K562 (cell line): ENCODE results near the gene MDM4. TPM values are rescaled to one million over a fixed set of nuclear protein-coding genes. Genes with fewer than 3 reads are reported as not detected.

ENCODE experiments used
- ATAC-seq: fragments of 200-7000 bp; cut with Tn5 transposase; 3 replicates; pipeline ENCODE4 v1.9.1; 2020; ENCODE audit warnings: moderate library complexity
- BruUV-seq: library from RNA; stranded (reverse); fragments of 400-500 nt; replicated peaks from 2 replicates; lab custom pipeline; 2021; lab: Mats Ljungman, UMichigan
- CTCF ChIA-PET: fragments of 300-600 bp; formaldehyde crosslinking; extraction: SDS; loops from one replicate; lab custom pipeline; 2021; ENCODE audit warnings: low intra/inter-chr PET ratio; lab: Yijun Ruan, JAX
- POLR2A ChIA-PET: fragments of 300-600, 350-650 bp; sonication (Branson Sonifier 250); formaldehyde crosslinking; extraction: SDS; loops from one replicate; lab custom pipeline; 2021; ENCODE audit warnings: antibody characterized with exemption, inconsistent platforms; lab: Yijun Ruan, JAX
- DNase-seq, 4 experiments: peaks; one replicate each; pipeline versions ENCODE4 v3.0.0 to v3.0.0-alpha.2; 2011 to 2018; ENCODE audit warnings: low spot score in 3 of 4, mixed read lengths in 3 of 4; ENCODE audit errors: extremely low read depth in 1 of 4
- FAIRE-seq: peaks from 2 replicates; lab custom pipeline; 2011; peaks lifted over from hg19 to GRCh38; lab: Jason Lieb, UNC
- H2AFZ ChIP-seq: 2 replicates; pipeline ENCODE4 v1.6.0; 2011; ENCODE audit warnings: low read depth, low read length, control low read depth, inconsistent platforms
- H3K27ac ChIP-seq: fragments of 200-600 bp; 3 replicates; pipeline ENCODE4 v1.8.0; 2011; ENCODE audit warnings: low read depth, mild to moderate bottlenecking, control low read depth, inconsistent platforms, low read length, moderate library complexity, mixed read lengths; ENCODE audit errors: extremely low read depth
- H3K27me3 ChIP-seq, 2 experiments: fragments of 300-600 bp in 1 of 2; 2 replicates in 1 of 2; 3 replicates in 1 of 2; pipeline versions ENCODE4 v1.6.0 to v1.8.0; 2011; ENCODE audit warnings: inconsistent platforms in 2 of 2, low read length in 2 of 2, mild to moderate bottlenecking in 1 of 2, mixed read lengths in 1 of 2, moderate library complexity in 1 of 2; ENCODE audit not compliant: control insufficient read depth in 2 of 2, insufficient read depth in 2 of 2
- H3K36me3 ChIP-seq: fragments of 300-600 bp; 3 replicates; pipeline ENCODE4 v1.8.0; 2011; ENCODE audit warnings: mild to moderate bottlenecking, low read length, inconsistent platforms; ENCODE audit not compliant: control insufficient read depth, insufficient read depth
- H3K4me1 ChIP-seq, 2 experiments: fragments of 200-600 bp in 1 of 2; replicated peaks in 1 of 2; 2 replicates in 1 of 2; 3 replicates in 1 of 2; pipeline versions ENCODE4 v1.5.1 to v1.8.0; 2011; ENCODE audit warnings: inconsistent platforms in 2 of 2, low read length in 2 of 2, mild to moderate bottlenecking in 1 of 2, mixed read lengths in 1 of 2, moderate library complexity in 1 of 2; ENCODE audit not compliant: control insufficient read depth in 2 of 2, insufficient read depth in 2 of 2
- H3K4me2 ChIP-seq: 2 replicates; pipeline ENCODE4 v1.6.1; 2011; ENCODE audit warnings: low read length, control low read depth, inconsistent platforms, mixed read lengths; ENCODE audit not compliant: insufficient read depth
- H3K4me3 ChIP-seq: fragments of 200-600 bp; sonication (generic), shearing (Covaris generic); 2 replicates; pipeline ENCODE4 v1.5.1; 2016; ENCODE audit warnings: control low read depth, inconsistent platforms
- H3K79me2 ChIP-seq: fragments of 200-600 bp; 3 replicates; pipeline ENCODE4 v1.8.0; 2011; ENCODE audit warnings: low read length, inconsistent platforms; ENCODE audit not compliant: control insufficient read depth, insufficient read depth
- H3K9ac ChIP-seq, 2 experiments: 2 replicates each; pipeline versions ENCODE4 v1.6.0 to v1.6.1; 2011; ENCODE audit warnings: low read depth in 2 of 2, low read length in 2 of 2, control low read depth in 1 of 2, inconsistent platforms in 1 of 2, mild to moderate bottlenecking in 1 of 2, mixed read lengths in 1 of 2; ENCODE audit not compliant: insufficient read depth in 1 of 2
- H3K9me1 ChIP-seq: one replicate; pipeline ENCODE4 v1.6.0; 2011; ENCODE audit warnings: inconsistent platforms, mild to moderate bottlenecking, low read length, moderate library complexity; ENCODE audit not compliant: control insufficient read depth, insufficient read depth
- H3K9me3 ChIP-seq: replicated peaks from 2 replicates; pipeline ENCODE4 v1.5.1; 2011; ENCODE audit warnings: low read depth, low read length, inconsistent platforms; ENCODE audit not compliant: control insufficient read depth, insufficient read depth
- H4K20me1 ChIP-seq: replicated peaks from 2 replicates; pipeline ENCODE4 v1.6.1; 2011; ENCODE audit warnings: low read length, inconsistent platforms, mixed read lengths; ENCODE audit not compliant: control insufficient read depth, insufficient read depth
- ETV1 ChIP-seq: fragments of 450-650 bp; conservative IDR thresholded peaks from 2 replicates; pipeline ENCODE4 v1.6.1; 2016; ENCODE audit warnings: missing genetic modification characterization, control low read depth, low read depth, missing compliant biosample characterization
- KDM4B ChIP-seq, 2 experiments: fragments of 450-650 bp in 1 of 2; sonication (generic) in 1 of 2; IDR thresholded peaks; 2 replicates each; pipeline ENCODE4 v1.6.1; 2016 to 2017; ENCODE audit warnings: borderline replicate concordance in 2 of 2, antibody characterized with exemption in 1 of 2, low read depth in 1 of 2, mild to moderate bottlenecking in 1 of 2
- PRPF4 ChIP-seq: fragments of 200-400 bp; formaldehyde crosslinking; IDR thresholded peaks from one replicate; pipeline ENCODE4 v1.6.1; 2017; ENCODE audit warnings: low read length, low read depth, mild to moderate bottlenecking; ENCODE audit not compliant: insufficient read depth, poor library complexity, severe bottlenecking
- RAD21 ChIP-seq, 2 experiments: fragments of 250-450 bp in 1 of 2; fragments of 450-650 bp in 1 of 2; sonication (Bioruptor Pico) in 1 of 2; formaldehyde crosslinking in 1 of 2; IDR thresholded peaks in 1 of 2; conservative IDR thresholded peaks in 1 of 2; 2 replicates each; pipeline versions ENCODE4 v1.4.0 to v1.8.0; 2020 to 2022; ENCODE audit warnings: mild to moderate bottlenecking in 2 of 2, moderate library complexity in 1 of 2
- WGBS: fragments of 100-300 bp; shearing (Covaris generic); methylation state at CpG from one replicate; pipeline ENCODE4 v1.1.6; 2016; ENCODE audit warnings: low coverage, mixed read lengths; ENCODE audit not compliant: insufficient coverage; ENCODE audit errors: missing lambda C conversion rate; 5-methylcytosine and 5-hydroxymethylcytosine counted together
- in situ Hi-C: fragments of 300-500 bp; cut with MboI; formaldehyde crosslinking; loops from 4 replicates; pipeline ENCODE4 v1.15.0; 2018; ENCODE audit warnings: inconsistent platforms, mixed read lengths
- intact Hi-C: fragments of 100-400 bp; cut with micrococcal nuclease; formaldehyde crosslinking; loops from 2 replicates; pipeline ENCODE4 v1.14.2; 2022
- polyA plus RNA-seq, 8 experiments: library from polyadenylated mRNA; depleted of rRNA in 4 of 8; stranded (reverse) in 5 of 8; unstranded in 3 of 8; fragments of >200 nt; fragmentation: Nextera tagmentation in 2 of 8; fragmentation: Illumina TruSeq in 1 of 8; extraction: Ambion mirVana in 2 of 8; extraction: Trizol in 1 of 8; gene quantifications; 2 replicates each; pipeline versions ENCODE4 v1.2.1 to v1.2.3, GENCODE V29; 2011 to 2014; ENCODE audit warnings: inconsistent platforms in 1 of 8, missing spikeins in 1 of 8
- total RNA-seq, 7 experiments: library from RNA; depleted of rRNA in 6 of 7; stranded (reverse); fragments of >200 nt in 6 of 7; fragmentation: Illumina TruSeq in 2 of 7; extraction: Trizol in 2 of 7; gene quantifications; 2 replicates each; pipeline versions ENCODE4 v1.2.1 to v1.2.3, GENCODE V29; 2011 to 2021; ENCODE audit warnings: low replicate concordance in 1 of 7
- TF ChIP-seq, protein P1 (sequence below), 3 experiments: fragments of 200-800 bp in 1 of 3; sonication (Bioruptor generic) in 1 of 3; sonication (generic) in 1 of 3; formaldehyde crosslinking in 1 of 3; IDR thresholded peaks; 2 replicates each; pipeline versions ENCODE4 v1.6.1 to v1.8.0; 2016 to 2022; ENCODE audit warnings: mild to moderate bottlenecking in 2 of 3, missing compliant biosample characterization in 2 of 3, missing genetic modification characterization in 2 of 3, missing genetic modification reagents in 1 of 3
- TF ChIP-seq, protein P2 (sequence below): fragments of 450-650 bp; IDR thresholded peaks from 2 replicates; pipeline ENCODE4 v1.6.1; 2017; ENCODE audit warnings: antibody characterized with exemption, mild to moderate bottlenecking
- TF ChIP-seq, protein P3 (sequence below): fragments of 250-450 bp; sonication (Bioruptor Pico); IDR thresholded peaks from 2 replicates; pipeline ENCODE4 v1.8.0; 2021; ENCODE audit warnings: moderate library complexity, mild to moderate bottlenecking, inconsistent platforms
- TF ChIP-seq, protein P4 (sequence below): fragments of 450-650 bp; formaldehyde crosslinking; IDR thresholded peaks from 2 replicates; pipeline ENCODE4 v1.4.0; 2022; ENCODE audit warnings: missing genetic modification characterization

Gene MDM4
- total and polyA plus RNA-seq, 9 of the 15 experiments (the other 6 are each of a cell fraction or from before 2014, with no cell fraction given): 3.3 to 61.7 (median 21.2) TPM

DNA sequence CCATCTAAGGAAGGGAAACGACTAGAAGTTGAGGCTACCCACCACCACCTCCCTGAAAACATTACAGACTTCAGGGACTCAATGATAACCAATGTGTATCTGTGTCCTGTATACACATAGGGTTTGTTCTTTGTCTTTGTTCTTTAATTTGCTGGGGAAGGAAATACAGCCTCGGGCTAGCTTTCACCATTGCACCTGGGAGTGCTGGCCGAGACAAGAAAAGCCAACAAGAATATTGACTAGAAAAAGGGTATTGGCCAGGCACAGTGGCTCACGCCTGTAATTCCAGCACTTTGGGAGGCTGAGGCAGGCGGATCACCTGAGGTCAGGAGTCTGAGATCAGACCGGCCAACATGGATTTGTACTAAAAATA lies 50.4 kb downstream of the MDM4 start (continued):
- TF ChIP-seq RAD21 (CRISPR knock-in tag; conservative IDR thresholded peaks at IDR 0.05 in 1 of 2, IDR thresholded peaks at IDR 0.05 in 1 of 2) (no peak), ETV1 (no peak), PRPF4 (no peak), KDM4B (IDR thresholded peaks at IDR 0.05; ENCODE audit: borderline replicate concordance in 2 of 2, low read depth in 1 of 2) (no peak)
- TF ChIP-seq, protein P1, sequence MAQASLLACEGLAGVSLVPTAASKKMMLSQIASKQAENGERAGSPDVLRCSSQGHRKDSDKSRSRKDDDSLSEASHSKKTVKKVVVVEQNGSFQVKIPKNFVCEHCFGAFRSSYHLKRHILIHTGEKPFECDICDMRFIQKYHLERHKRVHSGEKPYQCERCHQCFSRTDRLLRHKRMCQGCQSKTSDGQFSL (CRISPR knock-in tag; IDR thresholded peaks at IDR 0.05): no peak
- TF ChIP-seq, protein P1 (tag; IDR thresholded peaks at IDR 0.05): no peak

DNA sequence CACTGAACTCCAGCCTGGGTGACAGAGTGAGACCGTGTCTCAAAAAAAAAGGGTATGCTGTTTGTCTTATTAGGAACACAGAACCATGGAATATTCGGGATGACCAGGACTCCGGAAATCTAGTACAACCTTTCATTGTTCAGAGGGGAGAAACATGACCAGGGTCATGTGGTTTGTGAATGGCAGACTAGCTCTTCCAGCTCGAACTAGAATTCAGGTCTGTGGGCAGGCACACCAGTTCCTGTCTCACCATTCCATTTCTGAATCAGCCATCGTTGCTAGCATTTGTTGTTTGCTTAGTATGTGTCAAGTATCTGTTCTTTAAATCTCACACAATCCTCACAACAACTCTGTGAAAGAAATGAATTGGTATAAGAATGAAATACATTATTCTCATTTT lies 50.9 kb downstream of the MDM4 start:
- Histone ChIP-seq H3K27ac (no peak overlapping the region), H2AFZ (no peak overlapping the region), H3K9me3 (no peaks in the 10 kb centered on the region), H4K20me1 (no peaks in the 10 kb centered on the region), H3K36me3 (no peaks in the 10 kb centered on the region), H3K9ac (no peak overlapping the region), H3K4me3 (no peak overlapping the region), H3K9me1 (no peaks in the 10 kb centered on the region), H3K4me2 (no peak overlapping the region), H3K79me2 (no peaks in the 10 kb centered on the region), H3K4me1 (peaks cover 9 to 16% of the 10 kb centered on the region in 2 experiments; a peak in 4 of 5 replicates), H3K27me3 (no peaks in the 10 kb centered on the region)
- FAIRE-seq (no peak), ATAC-seq (no peak), DNase-seq (no peak)
- in situ Hi-C loops: loop anchor here (5.0 kb wide), 1 partner anchor 240 kb away; no protein-coding TSS in a partner anchor
- intact Hi-C loops: loop anchor here (5.0 to 10.0 kb wide), 4 partner anchors 55 to 378 kb away; no protein-coding TSS in a partner anchor
- BruUV-seq: no TSS peak
- ChIA-PET CTCF (interaction anchor here (0.6 to 6.2 kb wide), 3 partner anchors 196 to 269 kb away, joined by 3 to 159 read pairs (median 23); no protein-coding TSS in a partner anchor), POLR2A (interaction anchor here (0.7 to 0.9 kb wide), 2 partner anchors 57 to 404 kb away, joined by 4 to 5 read pairs; no protein-coding TSS in a partner anchor)
- WGBS: 49% methylated on average over 5 of the region's 5 CpGs
- TF ChIP-seq, protein P2, sequence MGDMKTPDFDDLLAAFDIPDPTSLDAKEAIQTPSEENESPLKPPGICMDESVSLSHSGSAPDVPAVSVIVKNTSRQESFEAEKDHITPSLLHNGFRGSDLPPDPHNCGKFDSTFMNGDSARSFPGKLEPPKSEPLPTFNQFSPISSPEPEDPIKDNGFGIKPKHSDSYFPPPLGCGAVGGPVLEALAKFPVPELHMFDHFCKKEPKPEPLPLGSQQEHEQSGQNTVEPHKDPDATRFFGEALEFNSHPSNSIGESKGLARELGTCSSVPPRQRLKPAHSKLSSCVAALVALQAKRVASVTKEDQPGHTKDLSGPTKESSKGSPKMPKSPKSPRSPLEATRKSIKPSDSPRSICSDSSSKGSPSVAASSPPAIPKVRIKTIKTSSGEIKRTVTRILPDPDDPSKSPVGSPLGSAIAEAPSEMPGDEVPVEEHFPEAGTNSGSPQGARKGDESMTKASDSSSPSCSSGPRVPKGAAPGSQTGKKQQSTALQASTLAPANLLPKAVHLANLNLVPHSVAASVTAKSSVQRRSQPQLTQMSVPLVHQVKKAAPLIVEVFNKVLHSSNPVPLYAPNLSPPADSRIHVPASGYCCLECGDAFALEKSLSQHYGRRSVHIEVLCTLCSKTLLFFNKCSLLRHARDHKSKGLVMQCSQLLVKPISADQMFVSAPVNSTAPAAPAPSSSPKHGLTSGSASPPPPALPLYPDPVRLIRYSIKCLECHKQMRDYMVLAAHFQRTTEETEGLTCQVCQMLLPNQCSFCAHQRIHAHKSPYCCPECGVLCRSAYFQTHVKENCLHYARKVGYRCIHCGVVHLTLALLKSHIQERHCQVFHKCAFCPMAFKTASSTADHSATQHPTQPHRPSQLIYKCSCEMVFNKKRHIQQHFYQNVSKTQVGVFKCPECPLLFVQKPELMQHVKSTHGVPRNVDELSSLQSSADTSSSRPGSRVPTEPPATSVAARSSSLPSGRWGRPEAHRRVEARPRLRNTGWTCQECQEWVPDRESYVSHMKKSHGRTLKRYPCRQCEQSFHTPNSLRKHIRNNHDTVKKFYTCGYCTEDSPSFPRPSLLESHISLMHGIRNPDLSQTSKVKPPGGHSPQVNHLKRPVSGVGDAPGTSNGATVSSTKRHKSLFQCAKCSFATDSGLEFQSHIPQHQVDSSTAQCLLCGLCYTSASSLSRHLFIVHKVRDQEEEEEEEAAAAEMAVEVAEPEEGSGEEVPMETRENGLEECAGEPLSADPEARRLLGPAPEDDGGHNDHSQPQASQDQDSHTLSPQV: no peak
- TF ChIP-seq, protein P3, sequence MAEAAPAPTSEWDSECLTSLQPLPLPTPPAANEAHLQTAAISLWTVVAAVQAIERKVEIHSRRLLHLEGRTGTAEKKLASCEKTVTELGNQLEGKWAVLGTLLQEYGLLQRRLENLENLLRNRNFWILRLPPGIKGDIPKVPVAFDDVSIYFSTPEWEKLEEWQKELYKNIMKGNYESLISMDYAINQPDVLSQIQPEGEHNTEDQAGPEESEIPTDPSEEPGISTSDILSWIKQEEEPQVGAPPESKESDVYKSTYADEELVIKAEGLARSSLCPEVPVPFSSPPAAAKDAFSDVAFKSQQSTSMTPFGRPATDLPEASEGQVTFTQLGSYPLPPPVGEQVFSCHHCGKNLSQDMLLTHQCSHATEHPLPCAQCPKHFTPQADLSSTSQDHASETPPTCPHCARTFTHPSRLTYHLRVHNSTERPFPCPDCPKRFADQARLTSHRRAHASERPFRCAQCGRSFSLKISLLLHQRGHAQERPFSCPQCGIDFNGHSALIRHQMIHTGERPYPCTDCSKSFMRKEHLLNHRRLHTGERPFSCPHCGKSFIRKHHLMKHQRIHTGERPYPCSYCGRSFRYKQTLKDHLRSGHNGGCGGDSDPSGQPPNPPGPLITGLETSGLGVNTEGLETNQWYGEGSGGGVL (CRISPR knock-in tag): no peak
- TF ChIP-seq, protein P4, sequence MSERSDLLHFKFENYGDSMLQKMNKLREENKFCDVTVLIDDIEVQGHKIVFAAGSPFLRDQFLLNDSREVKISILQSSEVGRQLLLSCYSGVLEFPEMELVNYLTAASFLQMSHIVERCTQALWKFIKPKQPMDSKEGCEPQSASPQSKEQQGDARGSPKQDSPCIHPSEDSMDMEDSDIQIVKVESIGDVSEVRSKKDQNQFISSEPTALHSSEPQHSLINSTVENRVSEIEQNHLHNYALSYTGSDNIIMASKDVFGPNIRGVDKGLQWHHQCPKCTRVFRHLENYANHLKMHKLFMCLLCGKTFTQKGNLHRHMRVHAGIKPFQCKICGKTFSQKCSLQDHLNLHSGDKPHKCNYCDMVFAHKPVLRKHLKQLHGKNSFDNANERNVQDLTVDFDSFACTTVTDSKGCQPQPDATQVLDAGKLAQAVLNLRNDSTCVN (CRISPR knock-in tag): no peak
